Left lung (tissue), 10 donors: ENCODE results near the gene HS6ST1. TPM values are rescaled to one million over a fixed set of nuclear protein-coding genes. Genes with fewer than 3 reads are reported as not detected.

Experiments used
- ATAC-seq: fragments of 200-7000 bp; cut with Tn5 transposase; one replicate; pipeline ENCODE4 v1.9.1; 2020; ENCODE audit warnings: moderate library complexity
- DNase-seq, 4 donors: peaks; one replicate each; pipeline ENCODE4 v3.0.0-alpha.2; 2013 to 2020
- H3K27ac ChIP-seq, 2 donors: fragments of 200-600 bp; sonication (generic) in 1 of 2; one replicate each; pipeline versions ENCODE4 v1.5.0 to v1.8.0; 2020 to 2021
- H3K27me3 ChIP-seq, 2 donors: fragments of 200-600 bp; sonication (generic) in 1 of 2; one replicate each; pipeline versions ENCODE4 v1.5.0 to v1.8.0; 2020 to 2021
- H3K36me3 ChIP-seq, 2 donors: fragments of 200-600 bp; sonication (generic) in 1 of 2; one replicate each; pipeline versions ENCODE4 v1.5.0 to v1.8.0; 2020 to 2021
- H3K4me1 ChIP-seq, 2 donors: fragments of 200-600 bp; one replicate each; pipeline ENCODE4 v1.8.0; 2021
- H3K4me3 ChIP-seq, 2 donors: fragments of 200-600 bp; sonication (generic) in 1 of 2; one replicate each; pipeline versions ENCODE4 v1.5.0 to v1.8.0; 2020 to 2021; ENCODE audit warnings: mild to moderate bottlenecking in 1 of 2
- H3K9me3 ChIP-seq, 2 donors: fragments of 200-600 bp; sonication (generic) in 1 of 2; one replicate each; pipeline versions ENCODE4 v1.5.0 to v1.8.0; 2020 to 2021
- CTCF ChIP-seq, 2 donors: fragments of 200-600 bp; sonication (generic) in 1 of 2; IDR thresholded peaks; one replicate each; pipeline versions ENCODE4 v1.5.0 to v1.8.0; 2021; ENCODE audit warnings: antibody characterized with exemption in 2 of 2
- intact Hi-C, 2 donors: fragments of 100-400 bp; cut with DNase I; formaldehyde crosslinking; loops; one replicate each; pipeline versions ENCODE4 v1.11.2 to v1.14.2; 2022
- polyA plus RNA-seq, 6 donors: library from polyadenylated mRNA; unstranded; fragments of 120-200 nt; gene quantifications; one replicate each; pipeline ENCODE4 v1.2.1, GENCODE V29; 2013; ENCODE audit not compliant: insufficient read length in 6 of 6
- total RNA-seq, 2 donors: library from RNA; stranded (reverse); fragmentation: NEBNext Ultra II Directional; extraction: Animal tissue kit (Norgen Biotek cat#: 25700); gene quantifications; one replicate each; pipeline ENCODE4 v1.2.1, GENCODE V29; 2021
- donor health status: DM: no; HTN: yes; CAD: no.
- donor health status: DM: no; HTN: no; CAD: no.

HS6ST1 gene
- total and polyA plus RNA-seq, 8 donors: 29.3 to 46.4 (median 37.2) TPM

GRCh38 chr2:128250229-128251025 lies 68.2 kb downstream of the HS6ST1 start:
- DNase-seq (no peak), ATAC-seq (no peak)
- intact Hi-C loops: no loop called here
- Histone ChIP-seq H3K9me3 (no peaks in the 10 kb centered on the region), H3K36me3 (no peaks in the 10 kb centered on the region), H3K27ac (no peak overlapping the region), H3K4me3 (no peak overlapping the region), H3K27me3 (no peaks in the 10 kb centered on the region), H3K4me1 (no peaks in the 10 kb centered on the region)
- TF ChIP-seq CTCF (IDR thresholded peaks at IDR 0.05): no peak

- DNase-seq (no peak), ATAC-seq (no peak)
- H3K36me3 ChIP-seq: no peaks in the 10 kb centered on the region
- no peak for TF ChIP-seq CTCF (IDR thresholded peaks at IDR 0.05)
- no peaks in the 10 kb centered on the region for H3K9me3 ChIP-seq
- no peaks in the 10 kb centered on the region for H3K4me1 ChIP-seq
- no peak overlapping the region for H3K4me3 ChIP-seq
- H3K27me3 ChIP-seq: no peaks in the 10 kb centered on the region
- intact Hi-C loops: no loop called here
- H3K27ac ChIP-seq: no peak overlapping the region
Measured at GRCh38 chr2:128249555-128249954, 69.1 kb downstream of the HS6ST1 start.

GRCh38 chr2:128245813-128246212 lies 72.9 kb downstream of the HS6ST1 start:
- ATAC-seq: no peak

DNA sequence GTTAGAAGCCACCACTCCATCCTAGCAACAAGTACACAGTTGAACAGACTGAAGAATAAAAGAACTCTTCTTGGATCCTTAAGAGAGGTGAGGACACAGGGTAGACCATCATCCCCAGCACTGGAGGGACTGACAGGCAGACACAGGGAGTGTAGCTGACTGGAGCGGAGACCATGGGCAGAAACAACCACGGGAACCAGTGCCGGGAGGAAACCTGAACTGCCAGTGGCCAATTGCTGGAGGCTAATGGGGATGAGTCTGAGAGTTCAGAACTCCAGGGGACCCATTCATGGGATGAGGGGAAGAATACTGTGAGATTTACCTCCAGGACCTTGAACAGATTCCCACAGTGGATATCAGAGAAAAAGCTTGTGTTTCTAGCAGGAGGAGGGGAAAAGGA lies 76.8 kb downstream of the HS6ST1 start:
- intact Hi-C loops: no loop called here
- no peak overlapping the region for H3K27ac ChIP-seq
- no peak overlapping the region for H3K4me3 ChIP-seq
- ATAC-seq (no peak), DNase-seq (no peak)
- no peaks in the 10 kb centered on the region for H3K36me3 ChIP-seq
- no peaks in the 10 kb centered on the region for H3K27me3 ChIP-seq
- no peaks in the 10 kb centered on the region for H3K9me3 ChIP-seq
- no peaks in the 10 kb centered on the region for H3K4me1 ChIP-seq
- no peak for TF ChIP-seq CTCF (IDR thresholded peaks at IDR 0.05)

More at GRCh38 chr2:128245813-128246212, 72.9 kb downstream of the HS6ST1 start:
- H3K4me3 ChIP-seq: no peak overlapping the region
- H3K27me3 ChIP-seq: no peaks in the 10 kb centered on the region
- H3K27ac ChIP-seq: no peak overlapping the region
- no peaks in the 10 kb centered on the region for H3K4me1 ChIP-seq
- no peak for DNase-seq
- H3K36me3 ChIP-seq: no peaks in the 10 kb centered on the region
- H3K9me3 ChIP-seq: no peaks in the 10 kb centered on the region
- intact Hi-C loops: no loop called here
- no peak for TF ChIP-seq CTCF (IDR thresholded peaks at IDR 0.05)

- H3K9me3 ChIP-seq: no peaks in the 10 kb centered on the region
- no peak for ATAC-seq
- TF ChIP-seq CTCF (IDR thresholded peaks at IDR 0.05): no peak
- H3K27ac ChIP-seq: no peak overlapping the region
- no peak for DNase-seq
- H3K27me3 ChIP-seq: peaks cover 0 to 2% of the 10 kb centered on the region in 2 donors
- H3K4me1 ChIP-seq: peaks cover 0 to 4% of the 10 kb centered on the region in 2 donors
- intact Hi-C loops: loop anchor here in 1 of 2 donors (10.0 kb wide), 1 partner anchor 63 kb away; no protein-coding TSS in a partner anchor
- no peak overlapping the region for H3K4me3 ChIP-seq
- H3K36me3 ChIP-seq: no peaks in the 10 kb centered on the region
Measured at GRCh38 chr2:128237911-128238697, 80.6 kb downstream of the HS6ST1 start.
